ENCODE results near the gene SHANK3. TPM values are rescaled to one million over a fixed set of nuclear protein-coding genes. Genes with fewer than 3 reads are reported as not detected.

SHANK3 gene
- total and polyA plus RNA-seq, 2 of the 8 experiments (the other 6 are each of a cell fraction or from before 2014, with no cell fraction given): 1.5 to 6.0 TPM

GRCh38 chr22:50719814-50720300, 47.2 kb downstream of the SHANK3 start:
- H3K36me3 ChIP-seq (ENCODE audit: control insufficient read depth in 2 of 4, insufficient read depth in 4 of 4, low read length in 3 of 4): peaks cover 0 to 7% (median 2%) of the 10 kb centered on the region in 4 experiments; a peak in 3 of 8 replicates
- peak overlapping the region in 3 of 4 experiments; percentile 5 to 56 (median 8); a peak in 5 of 8 replicates for H3K4me3 ChIP-seq (ENCODE audit: extremely low read depth in 1 of 4, insufficient read depth in 2 of 4, low read depth in 3 of 4, low read length in 4 of 4)
- H2BK15ac ChIP-seq (ENCODE audit: low read length): no peak overlapping the region
- peaks cover 11 to 31% of the 10 kb centered on the region in 2 experiments for H4K20me1 ChIP-seq (replicated peaks in 1 of 2; ENCODE audit: control insufficient read depth in 1 of 2, insufficient read depth in 2 of 2, low read length in 2 of 2)
- no peak overlapping the region for H3K9ac ChIP-seq (replicated peaks in 1 of 4; ENCODE audit: extremely low read depth in 1 of 4, low read depth in 3 of 4, low read length in 3 of 4)
- no peak overlapping the region for H3K14ac ChIP-seq (ENCODE audit: insufficient read length)
- peaks cover 31 to 66% (median 51%) of the 10 kb centered on the region in 4 experiments for H3K27me3 ChIP-seq (replicated peaks in 1 of 4; ENCODE audit: control insufficient read depth in 3 of 4, extremely low read depth in 1 of 4, insufficient read depth in 3 of 4, low read length in 3 of 4)
- CTCF ChIA-PET (ENCODE audit: partially characterized antibody): interaction anchor here (0.7 to 4.1 kb wide), 5 partner anchors 8 to 136 kb away, joined by 3 to 24 read pairs (median 4); no protein-coding TSS in a partner anchor
- H3K79me1 ChIP-seq (ENCODE audit: low read depth, low read length): no peaks in the 10 kb centered on the region
- H2BK5ac ChIP-seq (ENCODE audit: low read depth, low read length): no peak overlapping the region
- H3K4me2 ChIP-seq (ENCODE audit: insufficient read depth in 1 of 2, low read depth in 2 of 2, low read length in 2 of 2): peak overlapping the region; percentile 10 to 80; a peak in 3 of 4 replicates
- 20% methylated on average over 16 of the region's 40 CpGs; no CpG with 5 or more reads in 1 of the 2 experiments for WGBS, 2 experiments (ENCODE audit: extremely low coverage in 1 of 2, insufficient coverage in 1 of 2, insufficient read length in 1 of 2, insufficient replicate concordance in 2 of 2, low coverage in 1 of 2, low lambda C conversion rate in 2 of 2, missing lambda C conversion rate in 1 of 2)
- no peak overlapping the region for H3K27ac ChIP-seq (ENCODE audit: low read depth, low read length)
- H3K18ac ChIP-seq (ENCODE audit: extremely low read depth, low read length): no peak overlapping the region; the same call in 1 of the 2 replicates
- peaks cover 1% of the 10 kb centered on the region; the same call in 1 of the 2 replicates for H3K23me2 ChIP-seq (ENCODE audit: low read depth, low read length)
- H3K23ac ChIP-seq (ENCODE audit: insufficient read length): no peak overlapping the region
- H2BK20ac ChIP-seq (ENCODE audit: low read length): no peak overlapping the region
- no peak overlapping the region for H2BK12ac ChIP-seq (ENCODE audit: low read depth, low read length)
- H2AFZ ChIP-seq (ENCODE audit: low read length): no peak overlapping the region
- FAIRE-seq (no peak), DNase-seq (ENCODE audit: low read depth in 1 of 2, low spot score in 2 of 2) (peak in 1 of 2 experiments; percentile 62)
- H3K9me3 ChIP-seq (ENCODE audit: insufficient read depth in 2 of 2, low read depth in 1 of 2, low read length in 1 of 2): no peaks in the 10 kb centered on the region
- no peak overlapping the region for H3K4ac ChIP-seq (replicated peaks; ENCODE audit: insufficient read length, low read depth, low read length)
- no peak overlapping the region for H4K91ac ChIP-seq (replicated peaks; ENCODE audit: insufficient read length, low read length)
- no peak overlapping the region for H2AK5ac ChIP-seq (ENCODE audit: low read depth, low read length)
- no peak overlapping the region for H2BK120ac ChIP-seq (replicated peaks; ENCODE audit: low read depth, low read length)
- POLR2A ChIA-PET (ENCODE audit: partially characterized antibody): interaction anchor here (0.9 to 1.6 kb wide), 2 partner anchors 10 to 78 kb away, joined by 3 to 4 read pairs; no protein-coding TSS in a partner anchor
- TF ChIP-seq SP1 (IDR thresholded peaks at IDR 0.05; ENCODE audit: low read depth, low read length) (no peak), EZH2 (IDR thresholded peaks at IDR 0.05; ENCODE audit: low read depth, low read length, severe bottlenecking) (peak; percentile 82), CHD1 (IDR thresholded peaks at IDR 0.05; ENCODE audit: low read depth, low read length) (no peak), SUZ12 (IDR thresholded peaks at IDR 0.05; ENCODE audit: low read length) (peak; percentile 69)
- peaks cover 0 to 6% (median 0%) of the 10 kb centered on the region in 4 experiments; a peak in 2 of 7 replicates for H3K4me1 ChIP-seq (replicated peaks in 1 of 4; ENCODE audit: control insufficient read depth in 3 of 4, insufficient read depth in 4 of 4, low read length in 3 of 4)
- no peak overlapping the region for H4K5ac ChIP-seq (ENCODE audit: insufficient read length, low read depth, low read length)
- H3K56ac ChIP-seq (replicated peaks; ENCODE audit: insufficient read length, low read depth, low read length): no peak overlapping the region
- H3K79me2 ChIP-seq (ENCODE audit: control insufficient read depth in 1 of 2, insufficient read depth in 2 of 2, low read length in 2 of 2): no peaks in the 10 kb centered on the region
- H4K8ac ChIP-seq (ENCODE audit: extremely low read depth, insufficient read depth, low read length): peak overlapping the region; percentile 65; the same call in 1 of the 2 replicates
